Measurements from ENCODE around the gene HOMER3.

The HOMER3 gene

GRCh38 chr19:18900700-18901481 is 40.1 kb downstream of the HOMER3 start:
- no peak for DNase-seq

DNA sequence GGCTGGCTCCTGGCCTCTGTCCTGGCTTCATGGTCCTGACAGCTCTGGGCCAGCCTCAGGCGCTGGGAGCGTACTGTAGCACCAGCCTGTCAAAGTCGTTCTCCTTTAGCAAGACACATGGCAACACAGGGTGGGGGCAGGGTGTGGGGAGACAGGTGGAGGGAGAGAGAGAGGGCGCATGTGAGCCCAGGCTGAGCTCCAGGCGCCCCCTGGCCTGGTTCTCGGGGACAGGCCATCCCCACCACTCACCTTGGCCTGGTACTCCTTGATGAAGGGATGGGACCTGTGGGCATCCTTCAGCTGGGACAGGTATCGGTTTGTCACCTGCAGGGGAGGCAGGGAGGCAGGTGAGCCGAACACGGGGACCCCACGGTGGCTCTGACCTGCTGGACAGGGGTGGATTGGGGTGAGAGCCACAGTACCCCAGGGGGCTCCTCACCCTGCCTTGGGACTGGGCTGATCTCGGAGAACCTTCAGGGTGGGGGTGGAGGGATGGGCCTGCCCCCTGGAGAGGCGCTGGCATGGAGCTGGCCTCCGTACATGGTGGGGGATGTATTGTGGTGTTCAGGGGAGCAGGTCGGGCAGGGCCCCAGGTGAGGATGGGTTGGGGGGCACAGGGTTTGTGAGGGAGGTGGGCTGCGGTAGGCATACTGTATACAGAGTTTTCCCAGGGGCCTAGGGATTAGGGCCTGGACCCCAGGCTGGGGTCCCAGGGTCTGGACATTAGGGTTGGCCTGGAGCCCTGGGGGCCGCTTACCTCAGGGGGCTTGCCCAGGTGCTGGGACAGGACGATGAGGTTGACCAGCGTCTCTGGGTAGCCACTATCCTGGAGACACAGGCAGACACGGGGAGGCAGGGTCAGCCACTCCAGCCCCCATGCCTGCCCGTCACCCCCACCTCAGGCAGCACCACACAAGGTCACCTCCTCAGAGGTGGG is 41.1 kb downstream of the HOMER3 start:
- no peak for DNase-seq

GRCh38 chr19:18898607-18899408 is 42.2 kb downstream of the HOMER3 start:
- no peak for DNase-seq

DNA sequence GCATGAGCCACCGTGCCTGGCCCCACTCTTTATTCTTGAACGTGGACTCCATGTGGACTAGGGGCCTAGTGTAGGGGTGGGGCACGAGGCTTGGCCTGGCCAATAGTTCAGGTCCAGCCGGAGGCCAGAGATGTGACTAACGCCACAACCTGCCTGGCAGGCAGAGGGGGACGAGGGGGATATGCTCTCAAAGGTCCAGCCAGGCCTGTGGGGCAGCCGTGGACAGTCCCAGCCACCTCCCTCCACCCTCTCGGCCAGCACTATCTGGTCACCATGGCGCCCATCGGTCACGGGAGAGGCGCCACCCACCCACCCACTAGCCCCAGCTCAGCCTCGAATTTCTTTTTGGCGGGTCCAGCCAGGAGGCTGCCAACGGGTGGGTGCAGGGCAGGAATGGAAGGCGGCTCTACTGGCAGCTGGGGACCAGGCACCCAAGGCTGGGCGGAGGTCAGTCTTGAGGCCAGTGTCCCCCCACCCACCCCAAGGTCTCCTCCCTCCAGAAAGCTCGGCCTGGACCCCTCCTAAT is 42.9 kb downstream of the HOMER3 start:
- DNase-seq: no peak

- DNase-seq: no peak
Measured at GRCh38 chr19:18897094-18898029, 43.7 kb downstream of the HOMER3 start.

- no peak for DNase-seq
Measured at GRCh38 chr19:18896421-18896841, 44.6 kb downstream of the HOMER3 start.

DNA sequence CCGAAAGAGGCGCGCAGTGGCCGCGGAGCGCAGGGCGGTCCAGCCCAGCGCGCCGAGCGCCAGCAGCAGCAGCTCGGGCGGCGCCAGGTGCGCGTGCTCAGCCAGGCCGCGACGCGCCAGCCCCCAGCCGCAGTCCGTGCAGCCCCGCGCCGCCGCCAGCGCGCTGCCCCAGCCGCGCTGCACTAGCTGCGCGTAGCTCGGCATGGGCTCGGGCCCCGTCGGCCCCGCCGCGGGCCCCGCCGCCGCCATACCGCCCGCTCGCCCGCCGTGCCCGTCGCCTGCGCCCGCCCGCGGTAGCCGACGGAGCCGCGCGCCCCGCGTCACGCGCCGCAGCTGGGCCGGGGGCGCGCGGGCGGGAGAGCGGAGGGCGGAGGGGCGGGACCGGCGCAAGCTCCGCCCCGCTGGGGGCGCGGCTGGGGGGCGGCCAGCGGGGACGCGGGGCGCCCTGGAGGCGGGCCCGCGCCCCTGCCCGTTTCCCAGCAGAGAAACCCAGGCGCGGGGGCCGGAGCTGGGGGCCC is 45.1 kb downstream of the HOMER3 start, which contains the start of gene CERS1:
Gene CERS1, minus strand, starts transcription at position 335 of the 518 bp plus-strand sequence. Its CDS starts 86 bp downstream, at position 249.
- no peak for DNase-seq

DNA sequence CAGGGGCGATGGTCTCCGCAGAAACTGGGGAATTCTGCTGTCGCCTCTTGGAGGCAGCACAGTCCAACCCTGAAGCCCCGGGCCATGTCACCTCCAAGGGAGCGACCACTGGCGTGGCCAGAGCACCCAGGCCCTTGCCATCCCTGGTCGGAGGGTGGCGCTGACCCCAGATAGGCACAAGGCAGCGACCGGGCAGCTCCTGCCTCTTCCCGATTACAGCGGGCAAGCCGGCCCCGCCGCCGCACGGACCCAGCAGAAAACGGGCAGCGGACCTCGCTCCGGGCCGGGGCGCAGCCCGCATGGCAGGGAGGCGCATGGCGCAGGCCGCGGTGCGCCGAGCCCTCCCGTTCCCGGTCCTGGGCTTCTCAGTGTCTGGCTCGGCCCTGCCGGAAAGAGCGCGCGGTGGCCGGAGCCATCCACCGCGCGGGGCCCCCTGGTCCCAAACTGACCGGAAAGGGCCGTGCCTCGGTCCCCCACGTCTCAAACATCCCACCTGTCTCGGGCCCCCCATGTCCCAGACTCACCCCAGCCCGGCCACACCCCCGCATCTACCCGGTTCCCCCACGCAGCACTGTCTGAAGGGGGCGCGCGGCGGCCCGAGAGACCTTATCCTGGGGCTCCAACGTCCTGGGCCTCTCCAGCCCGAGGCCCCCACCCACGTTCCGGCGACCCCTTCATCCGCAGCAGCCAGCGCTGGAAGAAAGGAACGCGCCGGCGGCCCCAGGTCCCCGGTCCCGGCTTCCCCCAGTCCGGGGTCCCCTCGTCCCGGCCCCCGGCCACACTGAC is 45.8 kb downstream of the HOMER3 start:
- DNase-seq: peak in 1 of 2 experiments; percentile 27

DNA sequence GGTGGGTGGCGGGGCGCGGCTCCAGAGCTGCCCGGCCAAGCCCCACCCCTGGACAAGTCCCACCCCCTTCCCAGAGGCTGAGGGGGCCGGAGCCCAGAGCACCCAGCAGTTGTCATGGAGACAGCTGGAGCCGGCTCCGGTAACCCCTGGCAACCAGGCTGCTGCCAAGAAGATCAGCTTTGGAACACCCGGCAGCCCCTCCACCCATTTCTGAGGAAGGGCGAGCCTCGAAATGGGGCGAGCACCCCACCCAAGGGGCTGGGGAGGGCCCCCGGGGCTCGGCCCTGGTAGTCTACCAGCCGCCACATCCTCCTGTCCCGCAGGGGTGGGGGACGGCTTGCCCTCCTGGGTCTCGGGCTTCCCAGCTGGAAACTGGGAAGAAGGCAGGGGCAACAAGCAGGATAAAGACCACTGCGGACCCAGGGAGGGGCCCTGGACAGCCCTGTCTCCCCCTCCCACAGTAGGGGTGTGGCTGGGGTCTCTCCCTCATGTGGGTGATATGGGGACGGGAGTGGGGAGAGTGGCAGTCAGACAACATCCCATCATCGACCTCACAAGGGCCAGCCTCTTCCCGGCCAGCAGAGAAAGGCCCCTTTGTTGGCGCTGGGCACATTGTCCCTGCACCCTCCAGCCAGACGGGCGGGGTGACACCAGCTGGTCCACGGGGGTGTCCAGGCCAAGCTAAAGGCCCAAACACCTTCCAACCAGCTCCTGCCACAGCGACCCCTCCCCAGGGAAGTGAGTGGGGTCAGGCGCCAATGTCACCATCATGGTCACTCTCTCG is 46.6 kb downstream of the HOMER3 start:
- no peak for DNase-seq

DNA sequence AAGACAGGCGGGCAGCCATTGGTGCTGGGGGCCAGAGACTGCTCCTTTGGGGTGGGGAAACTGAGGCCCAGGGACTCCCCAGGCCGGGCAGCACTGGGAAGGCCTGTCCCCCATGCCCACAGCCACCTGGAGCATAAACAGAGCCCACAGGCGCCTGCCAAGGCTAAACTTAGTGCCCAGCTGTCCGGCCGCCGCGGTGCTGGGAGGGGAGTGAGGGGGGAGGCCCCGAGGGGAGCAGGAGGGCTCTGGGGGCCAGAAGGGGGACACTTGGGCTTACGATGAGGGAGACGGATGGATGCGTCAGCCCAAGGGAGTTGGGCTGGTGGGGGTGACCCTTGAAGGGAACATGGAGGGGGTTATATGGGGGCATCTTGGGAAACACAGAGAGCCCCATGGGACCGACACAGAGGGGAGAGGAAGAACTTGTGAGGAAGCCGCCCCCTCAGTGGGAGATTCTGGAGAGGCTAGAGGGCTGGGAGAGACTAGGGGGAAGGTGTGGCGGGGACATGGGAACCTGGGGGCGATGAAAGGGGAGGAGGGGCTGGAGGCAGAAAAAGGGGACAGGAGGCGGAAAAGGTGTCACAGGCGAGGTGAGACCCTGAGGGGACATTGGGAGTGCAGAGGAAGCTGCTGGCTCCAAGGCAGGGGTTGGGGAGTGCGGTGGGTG is 47.3 kb downstream of the HOMER3 start:
- no peak for DNase-seq

DNA sequence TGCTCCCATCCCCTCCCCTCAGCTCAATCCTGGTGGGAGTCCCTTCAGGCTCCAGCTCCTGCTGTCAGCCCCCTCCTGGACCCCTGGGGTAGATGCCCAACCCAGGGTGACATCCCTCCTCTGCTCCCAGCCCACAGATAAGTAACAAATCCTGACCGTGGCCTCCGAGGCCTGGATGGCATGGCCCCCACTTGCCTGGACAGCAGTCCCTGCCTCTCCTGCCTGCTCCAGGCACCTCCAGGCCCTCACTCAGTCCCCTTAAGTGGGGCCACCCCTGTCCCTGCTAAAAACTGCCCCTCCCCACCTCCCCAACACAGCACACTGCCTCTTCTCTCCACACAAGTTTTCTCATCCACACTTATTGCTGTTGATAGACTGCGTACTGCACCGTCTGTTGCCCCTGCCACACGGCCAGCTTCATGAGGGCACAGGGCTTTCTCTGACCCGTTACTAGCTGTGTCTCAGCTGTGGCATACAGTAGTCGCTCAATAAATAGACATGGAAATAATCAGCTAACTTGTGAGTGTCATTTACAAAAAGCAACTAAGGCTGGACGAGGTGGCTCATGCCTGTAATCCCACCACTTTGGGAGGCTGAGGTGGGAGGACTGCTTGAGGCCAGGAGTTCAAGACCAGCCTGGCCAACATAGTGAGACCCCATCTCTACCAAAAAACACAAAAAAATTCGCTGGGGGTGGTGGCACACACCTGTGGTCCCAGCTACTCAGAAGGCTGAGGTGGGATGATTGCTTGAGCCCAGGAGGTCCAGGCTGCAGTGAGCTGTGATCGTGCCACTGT is 50.9 kb downstream of the HOMER3 start:
- DNase-seq: no peak

GRCh38 chr19:18886972-18887371 is 54.0 kb downstream of the HOMER3 start:
- DNase-seq: no peak

- no peak for DNase-seq
Measured at GRCh38 chr19:18883526-18884304, 57.3 kb downstream of the HOMER3 start.

DNA sequence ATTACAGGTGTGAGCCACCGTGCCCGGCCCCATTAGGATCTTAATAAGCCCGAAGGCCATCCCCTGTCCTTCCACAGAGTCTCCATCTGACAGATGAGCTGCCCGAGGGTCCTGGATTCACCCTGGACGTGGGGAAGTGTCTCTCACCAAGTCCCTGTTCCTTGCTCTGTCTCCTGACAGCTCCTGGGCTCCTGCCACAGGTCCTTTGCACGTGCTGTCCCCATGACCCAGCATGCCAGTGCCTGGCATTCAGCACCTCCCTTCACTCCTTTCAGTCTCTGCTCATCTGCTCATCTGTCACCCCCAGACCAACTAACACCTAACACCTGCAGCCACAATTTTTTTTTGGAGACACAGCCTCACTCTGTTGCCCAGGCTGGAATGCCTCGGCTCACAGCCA is 59.5 kb downstream of the HOMER3 start:
- DNase-seq: no peak

GRCh38 chr19:18879579-18880373 is 61.2 kb downstream of the HOMER3 start:
- DNase-seq: peak in 1 of 2 experiments; percentile 39

All from activated CD4-positive, alpha-beta T cell treated with anti-CD3 and anti-CD28 coated beads, Interleukin-2, amount 50 U/mL, for 48 hours (primary cell).